SU-DHL-6 (cell line): Measurements from ENCODE around the gene NKAIN4.

Experiments used
- H2AFZ ChIP-seq: fragments of 200-600 bp; sonication (generic); 2 replicates; pipeline ENCODE4 v1.6.1; 2014; ENCODE audit warnings: low read depth, mild to moderate bottlenecking, moderate library complexity, mixed read lengths, antibody characterized with exemption, low read length; ENCODE audit not compliant: severe bottlenecking
- H3F3A ChIP-seq: fragments of 200-600 bp; shearing (Covaris generic); 2 replicates; pipeline ENCODE4 v1.6.0; 2016; ENCODE audit warnings: antibody characterized with exemption, mild to moderate bottlenecking; ENCODE audit not compliant: insufficient read depth
- H3K27ac ChIP-seq: fragments of 200-600 bp; sonication (generic); 2 replicates; pipeline ENCODE4 v1.5.1; 2016; ENCODE audit warnings: low read depth, mild to moderate bottlenecking, low read length, moderate library complexity, mixed read lengths
- H3K27me3 ChIP-seq: fragments of 200-600 bp; sonication (generic), shearing (Covaris generic); 2 replicates; pipeline ENCODE4 v1.6.0; 2014; ENCODE audit warnings: mild to moderate bottlenecking, low read length
- H3K36me3 ChIP-seq: fragments of 200-600 bp; sonication (generic); 2 replicates; pipeline ENCODE4 v1.6.1; 2014; ENCODE audit warnings: mild to moderate bottlenecking, low read length, mixed read lengths
- H3K4me2 ChIP-seq: fragments of 300-600, 200-600 bp; shearing (Covaris generic), sonication (generic); 2 replicates; pipeline ENCODE4 v1.6.0; 2014; ENCODE audit warnings: low read length, low read depth, mild to moderate bottlenecking; ENCODE audit not compliant: poor library complexity, severe bottlenecking
- H3K4me3 ChIP-seq: fragments of 200-600 bp; sonication (generic); 2 replicates; pipeline ENCODE4 v1.5.1; 2014; ENCODE audit warnings: antibody characterized with exemption, low read length, mild to moderate bottlenecking, mixed read lengths; ENCODE audit not compliant: insufficient read depth, poor library complexity, severe bottlenecking
- H3K79me2 ChIP-seq: fragments of 200-600 bp; sonication (generic); 2 replicates; pipeline ENCODE4 v1.6.1; 2014; ENCODE audit warnings: mild to moderate bottlenecking, low read length, moderate library complexity; ENCODE audit not compliant: insufficient read depth
- H3K9ac ChIP-seq: fragments of 200-600 bp; sonication (generic); 2 replicates; pipeline ENCODE4 v1.7.0; 2014; ENCODE audit warnings: mild to moderate bottlenecking, low read length
- H3K9me2 ChIP-seq: fragments of 200-600 bp; sonication (generic); replicated peaks from 2 replicates; pipeline ENCODE4 v1.6.1; 2014; ENCODE audit warnings: low read length; ENCODE audit not compliant: insufficient read depth
- H3K9me3 ChIP-seq: fragments of 200-600 bp; sonication (generic); 2 replicates; pipeline ENCODE4 v1.6.1; 2014; ENCODE audit warnings: low read length, mixed read lengths; ENCODE audit not compliant: insufficient read depth
- H4K20me1 ChIP-seq: fragments of 200-600 bp; sonication (generic); 2 replicates; pipeline ENCODE4 v1.6.1; 2014; ENCODE audit warnings: low read depth, mild to moderate bottlenecking, antibody characterized with exemption, low read length, moderate library complexity, mixed read lengths
- EZH2phosphoT487 ChIP-seq: fragments of 200-600 bp; sonication (generic), shearing (Covaris generic); conservative IDR thresholded peaks from 2 replicates; pipeline ENCODE4 v1.6.1; 2018; ENCODE audit warnings: mild to moderate bottlenecking, antibody characterized with exemption, low read length, moderate library complexity, mixed read lengths
- TF ChIP-seq, protein P1 (sequence below): fragments of 200-600 bp; sonication (generic); IDR thresholded peaks from one replicate; pipeline ENCODE4 v1.5.1; 2017; ENCODE audit warnings: antibody characterized with exemption, mild to moderate bottlenecking, low read length, moderate library complexity; ENCODE audit not compliant: insufficient read depth, poor library complexity, severe bottlenecking

NKAIN4 gene

DNA sequence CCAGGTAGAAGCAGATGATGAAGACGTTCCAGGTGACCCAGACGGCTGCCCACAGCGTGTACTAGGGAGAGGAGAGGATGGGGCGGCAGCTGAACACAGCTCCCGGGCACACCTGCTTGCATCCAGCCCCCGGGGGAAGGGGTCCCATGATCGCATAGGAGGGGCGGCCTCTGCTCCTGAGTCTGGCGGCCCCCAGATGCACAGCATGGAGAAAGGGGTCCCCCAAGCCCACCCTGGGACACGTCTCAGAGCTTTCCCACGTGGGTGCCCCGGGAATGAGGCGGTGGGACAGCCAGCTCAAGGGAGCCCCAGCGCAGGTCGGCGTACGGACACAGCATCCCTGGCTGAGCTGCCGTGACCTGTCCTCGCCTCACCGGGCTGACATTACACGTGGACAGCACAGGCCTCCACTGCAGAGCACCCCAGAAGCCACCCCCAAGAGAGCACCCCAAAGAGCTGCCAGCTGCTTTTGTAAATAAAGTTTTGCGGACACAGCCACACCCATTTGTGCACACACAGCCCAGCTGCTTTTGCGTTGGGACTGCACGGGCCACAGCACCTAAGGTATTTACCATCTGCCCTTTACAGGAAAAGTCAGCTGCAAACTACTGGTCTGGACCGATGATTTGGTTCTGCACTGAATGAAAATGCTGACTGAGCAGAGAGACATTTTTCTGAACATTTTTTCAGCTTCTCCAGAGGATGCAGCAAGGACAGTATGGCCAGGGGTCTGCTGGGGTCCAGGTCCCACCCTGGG is 5.2 kb downstream of the NKAIN4 start:
- Histone ChIP-seq H3K79me2 (no peaks in the 10 kb centered on the region), H3K4me3 (no peak overlapping the region), H3K4me2 (no peak overlapping the region), H2AFZ (no peak overlapping the region), H3F3A (no peaks in the 10 kb centered on the region), H3K27ac (no peak overlapping the region), H3K9ac (no peak overlapping the region), H3K9me2 (no peaks in the 10 kb centered on the region), H3K27me3 (no peaks in the 10 kb centered on the region), H4K20me1 (no peaks in the 10 kb centered on the region), H3K36me3 (no peaks in the 10 kb centered on the region), H3K9me3 (no peaks in the 10 kb centered on the region)
- TF ChIP-seq, protein P1, sequence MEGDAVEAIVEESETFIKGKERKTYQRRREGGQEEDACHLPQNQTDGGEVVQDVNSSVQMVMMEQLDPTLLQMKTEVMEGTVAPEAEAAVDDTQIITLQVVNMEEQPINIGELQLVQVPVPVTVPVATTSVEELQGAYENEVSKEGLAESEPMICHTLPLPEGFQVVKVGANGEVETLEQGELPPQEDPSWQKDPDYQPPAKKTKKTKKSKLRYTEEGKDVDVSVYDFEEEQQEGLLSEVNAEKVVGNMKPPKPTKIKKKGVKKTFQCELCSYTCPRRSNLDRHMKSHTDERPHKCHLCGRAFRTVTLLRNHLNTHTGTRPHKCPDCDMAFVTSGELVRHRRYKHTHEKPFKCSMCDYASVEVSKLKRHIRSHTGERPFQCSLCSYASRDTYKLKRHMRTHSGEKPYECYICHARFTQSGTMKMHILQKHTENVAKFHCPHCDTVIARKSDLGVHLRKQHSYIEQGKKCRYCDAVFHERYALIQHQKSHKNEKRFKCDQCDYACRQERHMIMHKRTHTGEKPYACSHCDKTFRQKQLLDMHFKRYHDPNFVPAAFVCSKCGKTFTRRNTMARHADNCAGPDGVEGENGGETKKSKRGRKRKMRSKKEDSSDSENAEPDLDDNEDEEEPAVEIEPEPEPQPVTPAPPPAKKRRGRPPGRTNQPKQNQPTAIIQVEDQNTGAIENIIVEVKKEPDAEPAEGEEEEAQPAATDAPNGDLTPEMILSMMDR, result no peak
- no peak for TF ChIP-seq EZH2phosphoT487

DNA sequence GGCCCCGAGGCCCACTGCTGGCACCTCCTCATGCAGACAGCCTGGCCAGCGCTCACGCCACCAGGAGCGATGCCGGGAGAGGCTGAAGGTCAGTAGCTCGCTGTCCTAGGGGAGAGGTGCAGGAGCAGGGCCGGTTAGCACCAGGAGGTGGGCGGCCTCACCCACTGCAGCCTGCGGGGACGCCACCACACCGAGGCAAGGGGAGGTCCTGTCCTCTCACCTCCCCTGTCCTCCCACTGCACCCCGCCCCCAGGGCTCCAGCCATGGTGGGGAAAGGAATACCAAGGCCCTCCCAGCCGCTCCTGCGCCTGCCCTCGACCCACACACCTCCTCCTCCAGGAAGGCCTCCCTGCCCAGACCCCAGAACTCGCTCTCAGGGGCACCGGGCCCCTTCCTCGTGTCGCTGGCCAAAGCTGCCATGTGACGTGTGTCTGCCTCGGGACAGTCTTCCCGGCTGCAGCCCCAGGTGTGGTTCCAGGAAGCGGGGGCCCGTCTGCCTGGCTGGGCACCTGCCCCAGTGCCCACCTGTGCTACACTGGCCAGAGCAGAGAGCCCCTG is 6.5 kb downstream of the NKAIN4 start:
- H2AFZ ChIP-seq, result no peak overlapping the region
- no peak overlapping the region for H3K27ac ChIP-seq
- no peak overlapping the region for H3K4me2 ChIP-seq
- H3K9me3 ChIP-seq, result no peaks in the 10 kb centered on the region
- H3K9ac ChIP-seq, result no peak overlapping the region
- no peak overlapping the region for H3K4me3 ChIP-seq
- no peaks in the 10 kb centered on the region for H3K27me3 ChIP-seq
- no peaks in the 10 kb centered on the region for H3K36me3 ChIP-seq
- no peaks in the 10 kb centered on the region for H3K9me2 ChIP-seq
- no peak for TF ChIP-seq EZH2phosphoT487
- TF ChIP-seq, protein P1, result no peak
- H4K20me1 ChIP-seq, result no peaks in the 10 kb centered on the region
- no peaks in the 10 kb centered on the region for H3K79me2 ChIP-seq
- H3F3A ChIP-seq, result no peaks in the 10 kb centered on the region

DNA sequence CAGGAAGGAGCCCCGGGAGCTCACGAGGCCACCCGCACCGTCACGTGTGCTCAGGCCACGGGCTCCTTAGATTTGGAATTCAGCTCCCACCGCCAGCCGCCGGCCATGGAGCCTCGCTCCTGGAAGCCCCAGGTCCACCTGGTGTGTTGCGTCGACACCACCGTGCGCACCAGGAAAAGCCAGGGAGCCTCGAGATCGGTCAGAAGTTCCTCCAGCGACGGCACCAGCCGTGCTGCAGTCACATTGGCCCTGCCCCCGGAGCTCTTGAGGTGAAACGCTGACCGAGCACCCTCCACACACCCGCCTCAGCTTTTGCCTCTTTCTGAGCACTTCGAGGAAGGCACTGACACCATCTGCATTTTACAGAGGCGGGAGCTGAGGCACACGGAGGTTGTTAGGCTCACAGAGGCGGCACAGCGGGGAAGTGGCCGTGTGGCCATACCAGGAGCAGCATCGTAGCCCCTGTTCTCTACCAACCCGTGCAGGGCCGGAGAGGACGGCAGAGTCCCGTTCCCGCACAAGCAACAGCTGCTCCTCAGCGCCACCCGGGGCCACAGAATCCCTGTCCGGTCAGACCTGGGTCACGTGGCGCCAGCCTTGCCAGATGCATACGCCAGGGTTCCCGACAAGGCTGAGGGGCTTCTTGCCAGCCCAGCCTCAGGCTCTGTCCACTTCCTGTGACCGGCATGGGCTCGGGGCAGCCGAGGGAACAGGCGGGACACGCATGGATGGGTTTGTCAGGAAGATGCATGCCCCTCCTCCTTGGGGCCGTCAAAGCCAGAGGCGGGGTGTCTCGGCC is 7.6 kb downstream of the NKAIN4 start:
- Histone ChIP-seq H3K9me3 (no peaks in the 10 kb centered on the region), H3K9me2 (no peaks in the 10 kb centered on the region), H3K79me2 (no peaks in the 10 kb centered on the region), H3F3A (no peaks in the 10 kb centered on the region), H3K27me3 (no peaks in the 10 kb centered on the region), H3K9ac (no peak overlapping the region), H3K4me3 (no peak overlapping the region), H4K20me1 (no peaks in the 10 kb centered on the region), H2AFZ (no peak overlapping the region), H3K36me3 (no peaks in the 10 kb centered on the region), H3K4me2 (no peak overlapping the region), H3K27ac (no peak overlapping the region)
- TF ChIP-seq EZH2phosphoT487, result no peak
- TF ChIP-seq, protein P1, result no peak
